ENCODE results near the gene DPH6. TPM values are rescaled to one million over a fixed set of nuclear protein-coding genes. Genes with fewer than 3 reads are reported as not detected.

Gene DPH6
- total RNA-seq, 2 experiments from 2014 or later = 7.0 to 8.0 TPM

DNA sequence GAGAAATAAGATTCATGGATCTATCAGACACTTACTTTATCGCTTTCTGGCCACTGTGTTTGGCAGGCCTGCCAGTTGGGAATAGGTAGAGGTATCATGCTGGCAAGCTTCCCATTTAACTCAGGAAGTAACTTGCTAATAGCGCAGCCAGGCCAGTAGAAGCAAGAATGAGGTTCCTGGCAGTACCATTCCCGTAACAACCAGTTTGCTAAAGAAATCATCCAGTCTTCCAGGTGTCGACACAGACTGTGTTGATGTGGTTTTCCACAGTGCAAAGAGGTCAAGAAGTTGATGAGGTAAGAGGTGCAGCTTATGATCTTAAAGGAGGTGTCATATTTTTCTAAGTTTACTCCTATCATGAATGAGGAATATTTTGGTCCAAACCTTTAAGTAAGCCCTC, 46.2 kb downstream of the DPH6 start:
- no peaks in the 10 kb centered on the region for H3K36me3 ChIP-seq (ENCODE audit: insufficient read depth, low read length)
- Mint-ChIP-seq H3K36me3 (ENCODE audit: low read depth) (peaks cover 3% of the 10 kb centered on the region), H3K4me3 (no peak overlapping the region), H3K4me1 (ENCODE audit: low read depth) (no peaks in the 10 kb centered on the region), H3K9me3 (no peaks in the 10 kb centered on the region), H3K27ac (no peak overlapping the region), H3K27me3 (no peaks in the 10 kb centered on the region)
- TF ChIP-seq CTCF (IDR thresholded peaks at IDR 0.05) = no peak
- ATAC-seq (ENCODE audit: poor library complexity) (no peak), DNase-seq (no peak)
- H3K27me3 ChIP-seq (ENCODE audit: control insufficient read depth in 1 of 2, insufficient read depth in 2 of 2, low read length in 2 of 2) = no peaks in the 10 kb centered on the region
- no peak overlapping the region for H3K27ac ChIP-seq (ENCODE audit: low read depth in 1 of 2, low read length in 2 of 2)
- no peak overlapping the region for H3K4me3 ChIP-seq (ENCODE audit: low read length)
- intact Hi-C loops (cut with DNase I, micrococcal nuclease) = no loop called here
- no peaks in the 10 kb centered on the region for H3K4me1 ChIP-seq (ENCODE audit: insufficient read depth, low read length)
- POLR2A ChIA-PET = no interaction called here
- CTCF ChIA-PET = no interaction called here
- H3K9me3 ChIP-seq (ENCODE audit: control insufficient read depth in 1 of 2, insufficient read depth in 1 of 2, low read length in 2 of 2) = no peaks in the 10 kb centered on the region

DNA sequence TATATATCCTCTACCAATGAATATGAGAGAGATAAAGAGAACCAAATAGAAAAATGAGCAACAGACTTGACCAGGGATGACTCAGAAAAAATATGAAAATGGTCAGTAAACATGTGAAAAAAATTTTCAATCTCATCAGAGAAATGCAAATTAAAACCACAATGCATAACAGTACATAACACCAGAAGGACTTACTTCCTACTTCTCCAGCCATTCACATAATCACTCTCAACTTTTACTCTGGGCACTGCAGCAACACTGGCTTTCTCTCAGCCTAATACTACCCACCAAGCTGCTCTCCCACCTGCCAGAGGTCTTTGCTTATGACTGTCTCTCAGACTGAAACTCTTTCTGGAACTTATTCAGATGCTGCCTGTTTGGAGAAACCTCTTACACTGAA, 49.4 kb downstream of the DPH6 start:
- intact Hi-C loops (cut with DNase I, micrococcal nuclease) = no loop called here
- H3K4me1 Mint-ChIP-seq (ENCODE audit: low read depth) = no peaks in the 10 kb centered on the region
- no peak overlapping the region for H3K27ac ChIP-seq (ENCODE audit: low read depth in 1 of 2, low read length in 2 of 2)
- no peak overlapping the region for H3K4me3 Mint-ChIP-seq
- no peaks in the 10 kb centered on the region for H3K36me3 ChIP-seq (ENCODE audit: insufficient read depth, low read length)
- H3K36me3 Mint-ChIP-seq (ENCODE audit: low read depth) = peaks cover 11% of the 10 kb centered on the region
- no peak for ATAC-seq (ENCODE audit: poor library complexity)
- ChIA-PET POLR2A (no interaction called here), CTCF (no interaction called here)
- H3K27ac Mint-ChIP-seq = no peak overlapping the region
- no peak overlapping the region for H3K4me3 ChIP-seq (ENCODE audit: low read length)
- no peaks in the 10 kb centered on the region for H3K9me3 Mint-ChIP-seq
- DNase-seq = no peak
- H3K27me3 Mint-ChIP-seq = no peaks in the 10 kb centered on the region
- no peaks in the 10 kb centered on the region for H3K27me3 ChIP-seq (ENCODE audit: control insufficient read depth in 1 of 2, insufficient read depth in 2 of 2, low read length in 2 of 2)
- no peaks in the 10 kb centered on the region for H3K4me1 ChIP-seq (ENCODE audit: insufficient read depth, low read length)
- no peaks in the 10 kb centered on the region for H3K9me3 ChIP-seq (ENCODE audit: control insufficient read depth in 1 of 2, insufficient read depth in 1 of 2, low read length in 2 of 2)
- no peak for TF ChIP-seq CTCF (IDR thresholded peaks at IDR 0.05)

DNA sequence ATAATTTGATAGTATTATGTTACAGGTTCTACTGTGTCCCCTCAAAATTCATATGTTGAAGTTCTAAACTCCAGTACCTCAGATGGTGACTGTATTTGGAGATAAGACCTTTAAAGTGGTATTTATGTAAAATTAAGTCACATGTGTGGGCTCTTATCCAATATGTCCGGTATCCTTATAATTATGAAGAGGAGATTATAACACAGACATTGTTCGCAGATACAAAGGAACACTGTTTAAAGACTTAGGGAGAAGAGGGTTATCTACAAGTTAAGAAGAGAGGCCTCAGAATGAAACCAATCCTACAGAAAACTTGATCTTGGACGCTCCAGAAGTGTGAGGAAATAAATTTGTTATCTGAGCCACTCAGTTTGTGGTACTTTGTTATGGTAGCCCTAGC, 50.9 kb downstream of the DPH6 start:
- Mint-ChIP-seq H3K4me3 (no peak overlapping the region), H3K4me1 (ENCODE audit: low read depth) (no peaks in the 10 kb centered on the region), H3K27ac (no peak overlapping the region), H3K9me3 (no peaks in the 10 kb centered on the region), H3K27me3 (no peaks in the 10 kb centered on the region), H3K36me3 (ENCODE audit: low read depth) (peaks cover 24% of the 10 kb centered on the region)
- intact Hi-C loops (cut with DNase I, micrococcal nuclease) = no loop called here
- ChIA-PET POLR2A (no interaction called here), CTCF (no interaction called here)
- Histone ChIP-seq H3K9me3 (ENCODE audit: control insufficient read depth in 1 of 2, insufficient read depth in 1 of 2, low read length in 2 of 2) (no peaks in the 10 kb centered on the region), H3K36me3 (ENCODE audit: insufficient read depth, low read length) (no peaks in the 10 kb centered on the region), H3K4me3 (ENCODE audit: low read length) (no peak overlapping the region), H3K27ac (ENCODE audit: low read depth in 1 of 2, low read length in 2 of 2) (no peak overlapping the region), H3K4me1 (ENCODE audit: insufficient read depth, low read length) (no peaks in the 10 kb centered on the region), H3K27me3 (ENCODE audit: control insufficient read depth in 1 of 2, insufficient read depth in 2 of 2, low read length in 2 of 2) (no peaks in the 10 kb centered on the region)
- no peak for DNase-seq
- no peak for TF ChIP-seq CTCF (IDR thresholded peaks at IDR 0.05)
- ATAC-seq (ENCODE audit: poor library complexity) = no peak

Measured in CD4-positive, alpha-beta T cell (primary cell).